ENCODE results near the gene JAM3. TPM values are rescaled to one million over a fixed set of nuclear protein-coding genes. Genes with fewer than 3 reads are reported as not detected.

JAM3 gene
- total RNA-seq, 1 experiment from 2014 or later = 36.5 TPM

GRCh38 chr11:134074766-134075165 lies 5.9 kb downstream of the JAM3 start:
- Histone ChIP-seq H3T11ph (ENCODE audit: low read length) (no peak overlapping the region), H3K4me2 (ENCODE audit: insufficient read depth, insufficient read length, low read length) (no peak overlapping the region), H3K4ac (ENCODE audit: low read depth, low read length) (no peak overlapping the region), H3K9me3 (ENCODE audit: control insufficient read depth, low read depth, low read length) (no peaks in the 10 kb centered on the region), H3K4me1 (ENCODE audit: insufficient read depth, low read length) (no peaks in the 10 kb centered on the region; the same call in 1 of the 2 replicates), H2BK5ac (ENCODE audit: insufficient read length, low read length) (no peak overlapping the region), H2AFZ (ENCODE audit: low read length) (no peak overlapping the region), H3K23ac (ENCODE audit: insufficient read length, low read depth, low read length) (no peak overlapping the region), H4K91ac (ENCODE audit: insufficient read length, low read depth, low read length) (no peak overlapping the region), H3K9ac (ENCODE audit: extremely low read depth, insufficient read length, low read length) (no peak overlapping the region), H3K27me3 (ENCODE audit: insufficient read depth, low read length) (no peaks in the 10 kb centered on the region; the same call in 1 of the 2 replicates), H2BK12ac (ENCODE audit: insufficient read length, low read depth, low read length) (no peak overlapping the region), H3K79me2 (ENCODE audit: insufficient read depth, low read length) (peaks cover 3% of the 10 kb centered on the region; the same call in 1 of the 2 replicates), H3K79me1 (ENCODE audit: insufficient read depth, low read depth, low read length, poor library complexity, severe bottlenecking) (peaks cover 4% of the 10 kb centered on the region), H3K56ac (ENCODE audit: insufficient read length, low read depth, low read length) (no peak overlapping the region), H2AK5ac (ENCODE audit: insufficient read length, low read length) (no peak overlapping the region), H2BK20ac (ENCODE audit: low read depth, low read length, poor library complexity, severe bottlenecking) (no peak overlapping the region), H2BK15ac (ENCODE audit: low read depth, low read length) (no peak overlapping the region), H4K8ac (replicated peaks; ENCODE audit: insufficient read length, low read depth, low read length) (no peak overlapping the region), H4K20me1 (ENCODE audit: control insufficient read depth, insufficient read depth, insufficient read length) (no peaks in the 10 kb centered on the region), H4K5ac (ENCODE audit: insufficient read length, low read depth, low read length) (no peak overlapping the region), H3K23me2 (ENCODE audit: insufficient read length, low read depth, low read length, poor library complexity, severe bottlenecking) (no peaks in the 10 kb centered on the region), H3K18ac (ENCODE audit: insufficient read length, low read depth, low read length) (no peak overlapping the region), H3K27ac (ENCODE audit: insufficient read length, low read depth, low read length) (no peak overlapping the region), H3K14ac (ENCODE audit: insufficient read depth, low read length) (no peak overlapping the region), H2BK120ac (ENCODE audit: low read depth, low read length, poor library complexity, severe bottlenecking) (no peak overlapping the region)
- TF ChIP-seq CTCF (conservative IDR thresholded peaks at IDR 0.05) = no peak
- Mint-ChIP-seq H3K9me3 (peaks cover 3 to 11% of the 10 kb centered on the region in 2 experiments; a peak in 4 of 5 replicates), H3K4me3 (no peak overlapping the region), H3K27ac (no peak overlapping the region; a peak in 1 of 7 replicates), H3K36me3 (ENCODE audit: insufficient read depth in 1 of 3, low read depth in 3 of 3) (peaks cover 8 to 15% (median 15%) of the 10 kb centered on the region in 3 experiments; a peak in 6 of 7 replicates), H3K4me1 (peaks cover 12 to 23% of the 10 kb centered on the region in 2 experiments), H3K27me3 (ENCODE audit: low read depth) (peaks cover 8% of the 10 kb centered on the region)
- no peak for DNase-seq
- WGBS (ENCODE audit: extremely low coverage, insufficient read length, low lambda C conversion rate) = no CpG with 5 or more reads among the region's 1 CpG

Measured in H9 (cell line).